HL-60 (cell line): ENCODE results near the gene CCM2.

ENCODE experiments used
- DNase-seq, 2 experiments: peaks; one replicate each; pipeline ENCODE4 v3.0.0-alpha.2; 2010 to 2020; ENCODE audit warnings: low read depth in 1 of 2, low spot score in 1 of 2
- H3K27ac ChIP-seq: fragments of 250-450 bp; sonication (Bioruptor Pico); replicated peaks from 2 replicates; pipeline ENCODE4 v1.5.1; 2020; ENCODE audit warnings: mild to moderate bottlenecking, moderate library complexity
- H3K27me3 ChIP-seq: fragments of 250-450 bp; sonication (Bioruptor Pico); 2 replicates; pipeline ENCODE4 v1.5.1; 2021; ENCODE audit warnings: mild to moderate bottlenecking, moderate library complexity; ENCODE audit not compliant: insufficient read depth, poor library complexity, severe bottlenecking
- H3K4me3 ChIP-seq: replicated peaks from 2 replicates; pipeline ENCODE4 v1.5.1; 2011; ENCODE audit warnings: mild to moderate bottlenecking, control low read depth, low read length; ENCODE audit not compliant: insufficient read depth
- GABPA ChIP-seq: IDR thresholded peaks from 2 replicates; pipeline ENCODE4 v1.6.1; 2012; ENCODE audit warnings: low read depth
- POLR2AphosphoS5 ChIP-seq: IDR thresholded peaks from 2 replicates; pipeline ENCODE4 v1.6.1; 2012; ENCODE audit warnings: low read depth
- SPI1 ChIP-seq: IDR thresholded peaks from 2 replicates; pipeline ENCODE4 v1.6.1; 2012; ENCODE audit warnings: low read depth, mild to moderate bottlenecking, borderline replicate concordance
- long read RNA-seq: library from polyadenylated mRNA; unstranded; transcript quantifications from one replicate; pipeline ENCODE4 v2.0.0, GENCODE V29; 2020
- TF ChIP-seq, protein P1 (sequence below): IDR thresholded peaks from 2 replicates; pipeline ENCODE4 v1.6.1; 2012; ENCODE audit warnings: low read depth; ENCODE audit not compliant: insufficient replicate concordance
- TF ChIP-seq, protein P2 (sequence below): IDR thresholded peaks from one replicate; pipeline ENCODE4 v1.5.1; 2011; ENCODE audit warnings: low read length, control low read depth, inconsistent platforms; ENCODE audit not compliant: insufficient read depth

Gene CCM2
- long read RNA-seq, transcript CCM2-207 (10 exons, 2,471 nt): major isoform, 93 of 240 reads
- long read RNA-seq, transcript CCM2-201 (10 exons, 1,894 nt): minor isoform, 7 of 240 reads
- long read RNA-seq, transcript CCM2-203 (10 exons, 1,983 nt): minor isoform, 5 of 240 reads
- long read RNA-seq, partial matches to known transcripts: 14 of 240 reads
- long read RNA-seq, other reads (novel, unspliced or antisense): 115 of 240 reads

- peak; percentile 39 to 45 for DNase-seq
- Histone ChIP-seq H3K27me3 (no peaks in the 10 kb centered on the region), H3K4me3 (peak within 1 kb of the TSS; percentile 63)
Measured at GRCh38 chr7:45000093-45001032, at the start of gene CCM2. Gene CCM2 (plus strand): TSS chr7:45000201. CDS start chr7:45000334, 133 bp downstream.

GRCh38 chr7:44953156-44953555, 46.8 kb upstream of the CCM2 start:
- no peak overlapping the region for H3K4me3 ChIP-seq
- DNase-seq: no peak
- TF ChIP-seq SPI1 (no peak), GABPA (no peak)
- TF ChIP-seq, protein P1, sequence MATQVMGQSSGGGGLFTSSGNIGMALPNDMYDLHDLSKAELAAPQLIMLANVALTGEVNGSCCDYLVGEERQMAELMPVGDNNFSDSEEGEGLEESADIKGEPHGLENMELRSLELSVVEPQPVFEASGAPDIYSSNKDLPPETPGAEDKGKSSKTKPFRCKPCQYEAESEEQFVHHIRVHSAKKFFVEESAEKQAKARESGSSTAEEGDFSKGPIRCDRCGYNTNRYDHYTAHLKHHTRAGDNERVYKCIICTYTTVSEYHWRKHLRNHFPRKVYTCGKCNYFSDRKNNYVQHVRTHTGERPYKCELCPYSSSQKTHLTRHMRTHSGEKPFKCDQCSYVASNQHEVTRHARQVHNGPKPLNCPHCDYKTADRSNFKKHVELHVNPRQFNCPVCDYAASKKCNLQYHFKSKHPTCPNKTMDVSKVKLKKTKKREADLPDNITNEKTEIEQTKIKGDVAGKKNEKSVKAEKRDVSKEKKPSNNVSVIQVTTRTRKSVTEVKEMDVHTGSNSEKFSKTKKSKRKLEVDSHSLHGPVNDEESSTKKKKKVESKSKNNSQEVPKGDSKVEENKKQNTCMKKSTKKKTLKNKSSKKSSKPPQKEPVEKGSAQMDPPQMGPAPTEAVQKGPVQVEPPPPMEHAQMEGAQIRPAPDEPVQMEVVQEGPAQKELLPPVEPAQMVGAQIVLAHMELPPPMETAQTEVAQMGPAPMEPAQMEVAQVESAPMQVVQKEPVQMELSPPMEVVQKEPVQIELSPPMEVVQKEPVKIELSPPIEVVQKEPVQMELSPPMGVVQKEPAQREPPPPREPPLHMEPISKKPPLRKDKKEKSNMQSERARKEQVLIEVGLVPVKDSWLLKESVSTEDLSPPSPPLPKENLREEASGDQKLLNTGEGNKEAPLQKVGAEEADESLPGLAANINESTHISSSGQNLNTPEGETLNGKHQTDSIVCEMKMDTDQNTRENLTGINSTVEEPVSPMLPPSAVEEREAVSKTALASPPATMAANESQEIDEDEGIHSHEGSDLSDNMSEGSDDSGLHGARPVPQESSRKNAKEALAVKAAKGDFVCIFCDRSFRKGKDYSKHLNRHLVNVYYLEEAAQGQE: no peak

More at GRCh38 chr7:45000093-45001032, at the start of gene CCM2:
- TF ChIP-seq, protein P1: no peak
- peak; percentile 32; the same call in 1 of the 2 replicates for TF ChIP-seq POLR2AphosphoS5
- TF ChIP-seq, protein P2, sequence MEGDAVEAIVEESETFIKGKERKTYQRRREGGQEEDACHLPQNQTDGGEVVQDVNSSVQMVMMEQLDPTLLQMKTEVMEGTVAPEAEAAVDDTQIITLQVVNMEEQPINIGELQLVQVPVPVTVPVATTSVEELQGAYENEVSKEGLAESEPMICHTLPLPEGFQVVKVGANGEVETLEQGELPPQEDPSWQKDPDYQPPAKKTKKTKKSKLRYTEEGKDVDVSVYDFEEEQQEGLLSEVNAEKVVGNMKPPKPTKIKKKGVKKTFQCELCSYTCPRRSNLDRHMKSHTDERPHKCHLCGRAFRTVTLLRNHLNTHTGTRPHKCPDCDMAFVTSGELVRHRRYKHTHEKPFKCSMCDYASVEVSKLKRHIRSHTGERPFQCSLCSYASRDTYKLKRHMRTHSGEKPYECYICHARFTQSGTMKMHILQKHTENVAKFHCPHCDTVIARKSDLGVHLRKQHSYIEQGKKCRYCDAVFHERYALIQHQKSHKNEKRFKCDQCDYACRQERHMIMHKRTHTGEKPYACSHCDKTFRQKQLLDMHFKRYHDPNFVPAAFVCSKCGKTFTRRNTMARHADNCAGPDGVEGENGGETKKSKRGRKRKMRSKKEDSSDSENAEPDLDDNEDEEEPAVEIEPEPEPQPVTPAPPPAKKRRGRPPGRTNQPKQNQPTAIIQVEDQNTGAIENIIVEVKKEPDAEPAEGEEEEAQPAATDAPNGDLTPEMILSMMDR: no peak
- TF ChIP-seq SPI1: peak; percentile 76
- H3K27ac ChIP-seq: peak within 1 kb of the TSS; percentile 85

DNA sequence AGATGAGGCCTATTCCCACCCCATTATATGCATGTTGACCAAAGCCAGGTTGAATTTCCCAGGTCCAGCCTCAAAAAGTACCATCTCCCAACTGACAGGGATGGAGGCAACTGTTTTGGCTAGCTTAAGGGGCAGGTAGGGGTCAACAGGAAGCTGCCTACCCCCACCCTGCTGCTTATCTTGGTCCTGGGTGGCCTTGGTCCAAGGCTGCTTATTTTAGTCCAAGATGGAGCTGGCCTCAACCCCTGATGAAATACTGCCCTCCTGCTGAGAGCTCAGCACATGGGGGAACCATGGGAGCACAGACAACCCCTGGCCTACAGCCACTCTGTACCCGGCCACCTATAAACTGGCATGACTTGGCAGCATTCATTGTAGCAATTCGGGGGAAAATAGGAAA, 44.3 kb upstream of the CCM2 start:
- no peaks in the 10 kb centered on the region for H3K27me3 ChIP-seq
- H3K4me3 ChIP-seq: no peak overlapping the region
- H3K27ac ChIP-seq: no peak overlapping the region
- TF ChIP-seq, protein P1: no peak
- no peak for TF ChIP-seq SPI1
- no peak for TF ChIP-seq GABPA
- TF ChIP-seq, protein P2: no peak
- TF ChIP-seq POLR2AphosphoS5: no peak
- no peak for DNase-seq

More at GRCh38 chr7:44953156-44953555, 46.8 kb upstream of the CCM2 start:
- Histone ChIP-seq H3K27me3 (no peaks in the 10 kb centered on the region), H3K27ac (no peak overlapping the region)
